ENCODE measurements around the gene LY6G6F.

Gene LY6G6F

GRCh38 chr6:31742894-31743293, 36.2 kb downstream of the LY6G6F start:
- no peak for DNase-seq

DNA sequence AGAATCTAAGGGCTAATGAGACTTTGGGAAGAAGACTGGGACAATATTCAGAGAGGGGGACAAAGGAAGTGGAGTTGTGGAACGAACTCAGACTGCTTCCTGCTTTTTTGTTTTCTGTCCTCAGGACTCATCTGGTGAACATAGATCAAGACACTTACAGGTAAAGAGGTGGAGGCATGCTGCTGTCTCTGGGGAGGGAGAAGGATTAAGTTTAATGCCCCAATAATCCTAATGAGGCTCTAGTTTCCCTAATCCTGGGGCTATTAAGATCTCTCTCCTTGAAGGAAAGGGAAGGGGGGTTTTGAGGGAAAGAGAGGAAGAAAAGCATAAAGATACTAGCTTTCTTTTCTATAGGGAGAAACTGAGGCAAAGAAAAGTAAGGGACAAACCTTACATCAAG, 37.8 kb downstream of the LY6G6F start:
- no peak for DNase-seq

DNA sequence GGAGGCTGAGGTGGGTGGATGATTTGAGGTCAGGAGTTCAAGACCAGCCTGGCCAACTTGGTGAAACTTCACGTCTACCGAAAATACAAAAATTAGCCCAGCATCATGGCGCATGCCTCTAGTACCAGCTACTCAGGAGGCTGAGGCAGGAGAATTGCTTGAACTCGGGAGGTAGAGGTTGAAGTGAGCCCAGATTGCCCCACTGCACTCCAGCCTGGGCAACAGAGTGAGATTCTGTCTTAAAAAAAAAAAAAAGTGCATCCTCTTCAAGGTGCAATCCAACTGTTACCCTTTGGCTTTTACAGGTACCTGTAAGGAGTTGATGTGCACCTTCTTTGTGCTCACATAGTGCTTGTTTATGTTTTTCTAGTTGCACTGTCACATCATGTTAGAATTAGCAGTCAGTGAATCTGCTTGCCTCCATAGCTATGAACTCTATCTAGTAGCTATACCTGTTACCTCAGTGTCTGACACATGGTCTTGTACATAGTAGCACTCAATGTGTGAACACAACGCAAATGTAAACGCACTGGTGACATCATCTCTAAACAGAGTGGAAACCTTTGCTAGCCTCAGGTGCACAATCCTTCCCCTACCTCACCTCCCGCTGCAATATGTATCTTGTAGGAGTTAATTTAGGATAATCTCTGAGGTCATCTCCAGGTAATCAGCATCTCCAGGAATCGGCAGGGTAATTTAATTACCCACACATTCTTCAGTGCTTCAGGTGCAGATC, 42.8 kb downstream of the LY6G6F start:
- no peak for DNase-seq

DNA sequence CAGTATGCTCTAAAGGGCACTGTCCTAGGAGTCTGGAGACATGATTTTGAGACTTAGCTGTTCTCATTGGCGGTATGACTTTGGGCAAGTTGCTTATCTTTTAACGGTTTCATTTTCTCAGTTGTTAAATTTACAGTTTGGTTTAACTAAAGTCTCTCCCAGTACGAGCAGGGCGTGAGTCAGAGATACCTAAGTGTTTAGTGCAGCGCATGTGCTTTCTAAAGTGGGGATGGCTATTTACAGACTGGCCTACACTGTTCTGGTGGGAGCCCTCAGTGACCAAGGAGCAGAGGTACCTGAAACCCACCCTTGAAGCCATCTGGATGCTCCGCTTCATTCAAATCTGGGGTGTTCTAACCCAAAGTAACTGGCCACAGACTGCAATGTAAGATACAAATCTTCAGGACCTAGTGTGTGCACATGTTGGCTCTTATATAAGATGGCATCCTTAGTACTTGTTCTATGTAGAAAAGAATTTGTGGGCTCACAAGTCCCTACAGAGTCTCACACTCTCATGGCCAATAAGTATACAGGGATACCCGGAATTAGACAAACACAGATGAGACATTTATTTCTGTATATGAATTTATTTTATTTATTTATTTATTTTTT, 43.9 kb downstream of the LY6G6F start:
- DNase-seq = no peak

GRCh38 chr6:31752739-31753319, 46.2 kb downstream of the LY6G6F start:
- no peak for DNase-seq

- no peak for DNase-seq
Observed at GRCh38 chr6:31758281-31758680, 51.6 kb downstream of the LY6G6F start.
